GM20000 (cell line): ENCODE measurements around the gene RAD52.

ENCODE experiments used
- DNase-seq: peaks from one replicate; pipeline ENCODE4 v3.0.0; 2012; ENCODE audit warnings: low spot score
- CTCF ChIP-seq: IDR thresholded peaks from 2 replicates; pipeline ENCODE4 v1.5.1; 2012; ENCODE audit warnings: mild to moderate bottlenecking, control low read depth; ENCODE audit errors: extremely low read depth, missing control alignments

The RAD52 gene

DNA sequence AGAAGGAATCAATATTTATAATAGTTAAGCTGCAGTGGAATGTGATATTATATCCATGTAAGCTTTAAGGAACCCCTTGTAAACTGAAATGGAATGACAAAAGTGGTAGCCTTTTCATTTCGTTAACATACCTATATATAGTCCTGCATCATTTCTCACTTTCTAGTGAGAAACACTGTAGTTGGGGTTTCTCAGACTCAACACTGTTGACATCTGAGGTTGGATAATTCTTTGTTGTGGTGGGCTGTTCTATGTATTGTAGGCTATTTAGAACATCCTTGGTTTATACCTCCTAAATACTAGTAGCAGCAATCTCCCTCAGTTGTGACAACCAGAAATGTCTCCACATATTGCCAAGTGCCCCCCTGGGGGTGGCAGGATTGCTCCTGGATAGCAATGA, 79.1 kb downstream of the RAD52 start:
- no peak for TF ChIP-seq CTCF
- DNase-seq: no peak

GRCh38 chr12:868722-869121, 80.8 kb downstream of the RAD52 start:
- no peak for DNase-seq
- TF ChIP-seq CTCF: no peak

DNA sequence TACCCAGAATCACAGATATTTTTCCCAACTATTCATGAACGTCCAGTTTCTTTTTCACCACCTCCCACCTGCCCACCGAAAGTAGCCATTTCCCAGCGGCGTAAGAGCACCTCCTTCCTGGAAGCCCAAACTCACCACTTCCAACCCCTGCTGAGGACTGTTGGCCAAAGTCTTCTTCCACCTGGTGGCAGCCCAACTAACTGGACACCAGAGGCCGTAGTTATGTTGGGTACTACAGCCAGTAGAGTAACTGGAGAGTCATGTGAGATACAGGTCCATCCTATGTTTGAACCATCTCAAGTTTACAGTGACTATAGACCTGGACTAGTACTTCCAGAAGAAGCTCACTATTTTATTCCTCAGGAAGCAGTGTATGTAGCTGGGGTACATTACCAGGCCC, 81.6 kb downstream of the RAD52 start:
- no peak for DNase-seq
- TF ChIP-seq CTCF: no peak

GRCh38 chr12:865614-866013, 83.9 kb downstream of the RAD52 start:
- DNase-seq: no peak
- no peak for TF ChIP-seq CTCF

DNA sequence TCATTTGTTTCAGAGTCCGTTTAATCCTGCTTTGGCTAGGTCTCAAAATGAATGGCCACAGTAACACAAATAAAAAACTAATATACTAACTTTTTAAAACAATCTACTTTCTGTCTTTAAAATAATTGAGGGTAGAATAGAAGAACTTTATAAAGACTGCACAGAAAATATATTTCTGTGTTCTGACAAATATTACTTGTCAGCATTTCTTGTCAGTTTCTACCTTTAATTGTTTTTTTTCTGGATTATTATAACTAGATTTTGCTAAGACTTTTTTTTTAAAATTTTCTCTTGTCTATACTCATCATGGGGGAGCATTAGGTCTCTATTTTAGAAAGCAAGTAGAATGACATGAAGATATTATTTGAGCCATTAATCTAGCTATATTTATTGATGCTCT, 86.2 kb downstream of the RAD52 start:
- no peak for TF ChIP-seq CTCF
- DNase-seq: no peak

DNA sequence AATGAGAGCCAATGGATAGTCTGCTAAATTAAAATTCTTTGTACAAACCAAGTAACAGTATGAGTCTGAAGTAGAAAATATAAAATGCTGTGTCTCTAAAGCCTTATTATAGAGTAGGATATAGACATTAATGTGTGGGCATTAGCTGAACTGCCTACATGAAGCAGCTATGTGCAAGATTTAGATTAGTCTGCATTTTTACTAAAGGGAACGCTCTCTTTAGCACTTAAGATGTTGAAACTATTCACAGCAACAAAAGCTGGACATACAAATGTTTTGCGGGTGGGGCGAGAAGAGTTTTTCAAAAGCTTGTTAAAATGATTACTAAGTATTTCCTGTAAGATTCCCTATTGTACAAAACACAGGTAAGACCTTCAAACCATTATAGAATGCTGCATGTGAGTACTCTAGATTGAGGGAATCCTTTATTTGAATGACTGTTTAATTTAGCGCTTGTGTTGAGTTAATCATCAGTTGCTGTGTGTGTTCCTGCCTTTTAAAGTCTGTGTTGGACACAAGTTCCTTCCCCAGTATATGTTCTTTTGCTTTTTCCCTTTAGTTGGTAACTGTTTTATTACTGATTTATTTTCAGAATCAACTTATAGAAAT, 87.1 kb downstream of the RAD52 start:
- no peak for TF ChIP-seq CTCF
- no peak for DNase-seq
